ENCODE measurements around the gene MT1X.

DNA sequence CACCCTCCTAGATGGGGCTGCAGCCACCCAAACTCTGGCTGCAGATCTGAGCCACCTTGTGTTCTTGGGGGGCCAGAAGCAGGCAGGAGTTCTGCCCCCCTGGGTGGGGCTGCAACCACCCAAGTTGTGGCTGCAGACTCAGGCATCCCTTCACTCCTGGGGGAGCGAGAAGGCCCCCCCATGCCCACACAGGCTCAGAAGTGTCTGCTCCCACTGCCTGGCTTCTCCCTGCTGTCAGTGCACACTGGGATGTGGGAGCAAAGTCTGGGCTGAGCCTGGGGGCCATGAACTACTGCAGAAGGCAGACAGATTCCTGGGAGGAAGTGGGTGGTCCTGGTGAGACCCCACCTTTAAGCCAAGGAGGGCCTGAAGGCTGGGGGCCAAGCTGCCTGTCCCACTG is 13.0 kb downstream of the MT1X start:
- TF ChIP-seq, protein P1, sequence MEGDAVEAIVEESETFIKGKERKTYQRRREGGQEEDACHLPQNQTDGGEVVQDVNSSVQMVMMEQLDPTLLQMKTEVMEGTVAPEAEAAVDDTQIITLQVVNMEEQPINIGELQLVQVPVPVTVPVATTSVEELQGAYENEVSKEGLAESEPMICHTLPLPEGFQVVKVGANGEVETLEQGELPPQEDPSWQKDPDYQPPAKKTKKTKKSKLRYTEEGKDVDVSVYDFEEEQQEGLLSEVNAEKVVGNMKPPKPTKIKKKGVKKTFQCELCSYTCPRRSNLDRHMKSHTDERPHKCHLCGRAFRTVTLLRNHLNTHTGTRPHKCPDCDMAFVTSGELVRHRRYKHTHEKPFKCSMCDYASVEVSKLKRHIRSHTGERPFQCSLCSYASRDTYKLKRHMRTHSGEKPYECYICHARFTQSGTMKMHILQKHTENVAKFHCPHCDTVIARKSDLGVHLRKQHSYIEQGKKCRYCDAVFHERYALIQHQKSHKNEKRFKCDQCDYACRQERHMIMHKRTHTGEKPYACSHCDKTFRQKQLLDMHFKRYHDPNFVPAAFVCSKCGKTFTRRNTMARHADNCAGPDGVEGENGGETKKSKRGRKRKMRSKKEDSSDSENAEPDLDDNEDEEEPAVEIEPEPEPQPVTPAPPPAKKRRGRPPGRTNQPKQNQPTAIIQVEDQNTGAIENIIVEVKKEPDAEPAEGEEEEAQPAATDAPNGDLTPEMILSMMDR (conservative IDR thresholded peaks at IDR 0.05; ENCODE audit: low read depth in 2 of 2) = no peak
- TF ChIP-seq, protein P2, sequence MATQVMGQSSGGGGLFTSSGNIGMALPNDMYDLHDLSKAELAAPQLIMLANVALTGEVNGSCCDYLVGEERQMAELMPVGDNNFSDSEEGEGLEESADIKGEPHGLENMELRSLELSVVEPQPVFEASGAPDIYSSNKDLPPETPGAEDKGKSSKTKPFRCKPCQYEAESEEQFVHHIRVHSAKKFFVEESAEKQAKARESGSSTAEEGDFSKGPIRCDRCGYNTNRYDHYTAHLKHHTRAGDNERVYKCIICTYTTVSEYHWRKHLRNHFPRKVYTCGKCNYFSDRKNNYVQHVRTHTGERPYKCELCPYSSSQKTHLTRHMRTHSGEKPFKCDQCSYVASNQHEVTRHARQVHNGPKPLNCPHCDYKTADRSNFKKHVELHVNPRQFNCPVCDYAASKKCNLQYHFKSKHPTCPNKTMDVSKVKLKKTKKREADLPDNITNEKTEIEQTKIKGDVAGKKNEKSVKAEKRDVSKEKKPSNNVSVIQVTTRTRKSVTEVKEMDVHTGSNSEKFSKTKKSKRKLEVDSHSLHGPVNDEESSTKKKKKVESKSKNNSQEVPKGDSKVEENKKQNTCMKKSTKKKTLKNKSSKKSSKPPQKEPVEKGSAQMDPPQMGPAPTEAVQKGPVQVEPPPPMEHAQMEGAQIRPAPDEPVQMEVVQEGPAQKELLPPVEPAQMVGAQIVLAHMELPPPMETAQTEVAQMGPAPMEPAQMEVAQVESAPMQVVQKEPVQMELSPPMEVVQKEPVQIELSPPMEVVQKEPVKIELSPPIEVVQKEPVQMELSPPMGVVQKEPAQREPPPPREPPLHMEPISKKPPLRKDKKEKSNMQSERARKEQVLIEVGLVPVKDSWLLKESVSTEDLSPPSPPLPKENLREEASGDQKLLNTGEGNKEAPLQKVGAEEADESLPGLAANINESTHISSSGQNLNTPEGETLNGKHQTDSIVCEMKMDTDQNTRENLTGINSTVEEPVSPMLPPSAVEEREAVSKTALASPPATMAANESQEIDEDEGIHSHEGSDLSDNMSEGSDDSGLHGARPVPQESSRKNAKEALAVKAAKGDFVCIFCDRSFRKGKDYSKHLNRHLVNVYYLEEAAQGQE (IDR thresholded peaks at IDR 0.05; ENCODE audit: unreplicated experiment) = no peak
- TF ChIP-seq POLR2AphosphoS5 (IDR thresholded peaks at IDR 0.05; ENCODE audit: low read depth) (no peak), EZH2 (IDR thresholded peaks at IDR 0.05; ENCODE audit: low read depth, unreplicated experiment) (no peak), CREB1 (CRISPR knock-in tag; IDR thresholded peaks at IDR 0.05; ENCODE audit: low read depth) (no peak), EZH2phosphoT487 (IDR thresholded peaks at IDR 0.05; ENCODE audit: unreplicated experiment) (no peak), NANOG (IDR thresholded peaks at IDR 0.05; ENCODE audit: borderline replicate concordance) (no peak), ZNF114 (CRISPR knock-in tag; IDR thresholded peaks at IDR 0.05) (no peak), JUNB (IDR thresholded peaks at IDR 0.05; ENCODE audit: unreplicated experiment) (no peak)
- TF ChIP-seq, protein P3, sequence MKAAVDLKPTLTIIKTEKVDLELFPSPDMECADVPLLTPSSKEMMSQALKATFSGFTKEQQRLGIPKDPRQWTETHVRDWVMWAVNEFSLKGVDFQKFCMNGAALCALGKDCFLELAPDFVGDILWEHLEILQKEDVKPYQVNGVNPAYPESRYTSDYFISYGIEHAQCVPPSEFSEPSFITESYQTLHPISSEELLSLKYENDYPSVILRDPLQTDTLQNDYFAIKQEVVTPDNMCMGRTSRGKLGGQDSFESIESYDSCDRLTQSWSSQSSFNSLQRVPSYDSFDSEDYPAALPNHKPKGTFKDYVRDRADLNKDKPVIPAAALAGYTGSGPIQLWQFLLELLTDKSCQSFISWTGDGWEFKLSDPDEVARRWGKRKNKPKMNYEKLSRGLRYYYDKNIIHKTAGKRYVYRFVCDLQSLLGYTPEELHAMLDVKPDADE (IDR thresholded peaks at IDR 0.05) = no peak
